ENCODE results near the gene EDIL3. TPM values are rescaled to one million over a fixed set of nuclear protein-coding genes. Genes with fewer than 3 reads are reported as not detected.

EDIL3 gene
- total and polyA plus RNA-seq, 4 donors = 8.3 to 66.0 (median 11.0) TPM

- ATAC-seq (ENCODE audit: insufficient read depth, low FRiP score) (no peak), DNase-seq (no peak)
- Histone ChIP-seq H3K27ac (ENCODE audit: low read depth in 1 of 2, low read length in 1 of 2) (no peak overlapping the region), H3K4me1 (ENCODE audit: control insufficient read depth in 5 of 5, insufficient read depth in 5 of 5, low read length in 5 of 5) (no peaks in the 10 kb centered on the region), H3K9me3 (ENCODE audit: control insufficient read depth in 4 of 4, insufficient read depth in 3 of 4, low read length in 3 of 4) (no peaks in the 10 kb centered on the region), H3K27me3 (ENCODE audit: control insufficient read depth in 3 of 3, insufficient read depth in 3 of 3, low read length in 2 of 3) (no peaks in the 10 kb centered on the region), H3K4me3 (no peak overlapping the region), H3K36me3 (ENCODE audit: control insufficient read depth in 4 of 4, insufficient read depth in 4 of 4, low read length in 4 of 4) (no peaks in the 10 kb centered on the region), H3K9ac (ENCODE audit: insufficient read depth in 1 of 2, low read length in 2 of 2) (no peak overlapping the region)
- TF ChIP-seq CTCF (IDR thresholded peaks at IDR 0.05; ENCODE audit: control extremely low read depth, extremely low read depth) = no peak
- 96 to 98% methylated on average over 9 of the region's 9 CpGs for WGBS, 2 donors
Observed at GRCh38 chr5:83991566-83992224, 393.0 kb downstream of the EDIL3 start.

- TF ChIP-seq CTCF (IDR thresholded peaks at IDR 0.05; ENCODE audit: control extremely low read depth, extremely low read depth) = no peak
- Histone ChIP-seq H3K27me3 (ENCODE audit: control insufficient read depth in 3 of 3, insufficient read depth in 3 of 3, low read length in 2 of 3) (no peaks in the 10 kb centered on the region), H3K4me1 (ENCODE audit: control insufficient read depth in 5 of 5, insufficient read depth in 5 of 5, low read length in 5 of 5) (no peaks in the 10 kb centered on the region), H3K27ac (ENCODE audit: low read depth in 1 of 2, low read length in 1 of 2) (no peak overlapping the region), H3K36me3 (ENCODE audit: control insufficient read depth in 4 of 4, insufficient read depth in 4 of 4, low read length in 4 of 4) (no peaks in the 10 kb centered on the region), H3K9ac (ENCODE audit: insufficient read depth in 1 of 2, low read length in 2 of 2) (no peak overlapping the region), H3K9me3 (ENCODE audit: control insufficient read depth in 4 of 4, insufficient read depth in 3 of 4, low read length in 3 of 4) (no peaks in the 10 kb centered on the region), H3K4me3 (no peak overlapping the region)
- ATAC-seq (ENCODE audit: insufficient read depth, low FRiP score) (no peak), DNase-seq (no peak)
Observed at GRCh38 chr5:83988293-83988685, 396.4 kb downstream of the EDIL3 start.

GRCh38 chr5:83987513-83988292, 397.0 kb downstream of the EDIL3 start:
- Histone ChIP-seq H3K27me3 (ENCODE audit: control insufficient read depth in 3 of 3, insufficient read depth in 3 of 3, low read length in 2 of 3) (no peaks in the 10 kb centered on the region), H3K9ac (ENCODE audit: insufficient read depth in 1 of 2, low read length in 2 of 2) (no peak overlapping the region), H3K9me3 (ENCODE audit: control insufficient read depth in 4 of 4, insufficient read depth in 3 of 4, low read length in 3 of 4) (no peaks in the 10 kb centered on the region), H3K4me1 (ENCODE audit: control insufficient read depth in 5 of 5, insufficient read depth in 5 of 5, low read length in 5 of 5) (no peaks in the 10 kb centered on the region), H3K27ac (ENCODE audit: low read depth in 1 of 2, low read length in 1 of 2) (no peak overlapping the region), H3K36me3 (ENCODE audit: control insufficient read depth in 4 of 4, insufficient read depth in 4 of 4, low read length in 4 of 4) (no peaks in the 10 kb centered on the region), H3K4me3 (no peak overlapping the region)
- ATAC-seq (ENCODE audit: insufficient read depth, low FRiP score) = no peak
- no peak for TF ChIP-seq CTCF (IDR thresholded peaks at IDR 0.05; ENCODE audit: control extremely low read depth, extremely low read depth)
- DNase-seq = no peak
- WGBS, 2 donors = 76 to 83% methylated on average over 4 of the region's 4 CpGs

All from lung (tissue), 12 donors.